OCI-LY3 (cell line): Measurements from ENCODE around the gene MYBPHL.

Source experiments
- CTCF ChIP-seq: fragments of 200-600, 300-600 bp; sonication (generic); IDR thresholded peaks from 2 replicates; pipeline ENCODE4 v1.5.1; 2014; ENCODE audit warnings: antibody characterized with exemption, low read length, low read depth
- EZH2phosphoT487 ChIP-seq: fragments of 200-600 bp; shearing (Covaris generic); IDR thresholded peaks from 2 replicates; pipeline ENCODE4 v1.6.1; 2018; ENCODE audit warnings: antibody characterized with exemption, mixed run types, low read depth

GRCh38 chr1:109300650-109301151, 6.1 kb downstream of the MYBPHL start:
- TF ChIP-seq CTCF = no peak
- TF ChIP-seq EZH2phosphoT487 = no peak
